ENCODE data around the gene AK8.

AK8 gene

DNA sequence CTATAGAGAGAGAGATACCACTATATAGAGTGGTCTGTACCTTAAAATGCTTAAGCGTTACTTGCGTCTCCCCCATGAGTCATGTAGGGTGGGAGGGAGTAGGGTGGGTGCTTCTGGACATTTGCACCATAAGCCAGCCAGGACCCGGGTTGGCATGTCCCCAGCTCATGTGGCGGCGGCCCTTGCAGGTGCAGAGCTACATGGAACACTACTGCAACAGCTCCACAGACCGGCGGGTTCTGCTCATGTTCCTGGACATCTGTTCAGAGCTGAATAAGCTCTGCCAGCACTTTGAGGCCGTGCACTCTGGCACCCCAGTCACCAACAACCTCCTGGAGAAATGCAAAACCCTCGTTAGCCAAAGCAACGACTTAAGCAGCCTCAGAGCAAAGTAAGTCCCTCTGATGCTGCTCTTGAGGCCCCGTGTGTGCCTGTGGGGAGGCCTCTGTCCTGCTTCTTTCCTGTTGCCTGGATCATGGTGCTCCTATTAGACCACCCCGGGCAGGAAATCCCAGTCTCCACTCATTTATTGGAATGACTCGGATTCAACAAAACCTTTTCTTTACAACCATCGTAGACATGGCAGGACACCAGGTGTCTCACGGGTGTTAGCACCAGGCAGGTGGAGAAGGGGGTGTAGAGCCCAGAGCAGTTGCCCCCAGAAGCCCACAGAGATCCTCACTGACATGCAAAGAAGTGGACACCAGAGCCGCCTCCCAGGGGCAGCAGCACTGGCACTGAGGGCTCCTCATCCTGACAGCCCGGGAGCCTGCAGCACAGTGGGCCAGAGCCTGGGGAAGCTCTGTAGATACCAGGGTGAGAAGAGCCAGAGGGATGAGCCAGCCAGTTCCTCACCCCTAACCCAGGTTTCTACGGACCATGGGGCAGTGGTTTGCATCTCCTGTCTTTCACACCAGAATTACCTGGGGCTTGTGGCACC is 9.4 kb upstream of the AK8 start:
- no peak for DNase-seq

DNA sequence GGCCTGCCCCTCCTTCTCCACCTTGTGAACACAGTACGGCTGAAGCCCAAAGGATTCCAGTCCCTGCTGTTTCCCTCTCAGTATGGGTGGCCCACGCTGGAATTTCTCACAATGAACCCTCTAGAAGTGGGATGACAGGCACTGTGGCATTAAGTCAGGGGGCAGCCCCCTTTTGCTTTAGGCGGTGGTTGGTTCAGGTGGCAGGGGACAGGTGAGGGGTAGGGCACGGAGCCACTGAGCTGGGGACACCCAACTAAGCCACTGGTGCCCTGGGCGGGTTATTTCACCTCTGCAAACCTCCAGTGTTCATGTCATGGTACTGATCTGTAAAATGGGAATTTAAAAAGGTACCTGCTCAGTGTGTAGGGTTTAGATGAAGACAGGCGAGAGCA is 8.2 kb upstream of the AK8 start:
- no peak for DNase-seq

DNA sequence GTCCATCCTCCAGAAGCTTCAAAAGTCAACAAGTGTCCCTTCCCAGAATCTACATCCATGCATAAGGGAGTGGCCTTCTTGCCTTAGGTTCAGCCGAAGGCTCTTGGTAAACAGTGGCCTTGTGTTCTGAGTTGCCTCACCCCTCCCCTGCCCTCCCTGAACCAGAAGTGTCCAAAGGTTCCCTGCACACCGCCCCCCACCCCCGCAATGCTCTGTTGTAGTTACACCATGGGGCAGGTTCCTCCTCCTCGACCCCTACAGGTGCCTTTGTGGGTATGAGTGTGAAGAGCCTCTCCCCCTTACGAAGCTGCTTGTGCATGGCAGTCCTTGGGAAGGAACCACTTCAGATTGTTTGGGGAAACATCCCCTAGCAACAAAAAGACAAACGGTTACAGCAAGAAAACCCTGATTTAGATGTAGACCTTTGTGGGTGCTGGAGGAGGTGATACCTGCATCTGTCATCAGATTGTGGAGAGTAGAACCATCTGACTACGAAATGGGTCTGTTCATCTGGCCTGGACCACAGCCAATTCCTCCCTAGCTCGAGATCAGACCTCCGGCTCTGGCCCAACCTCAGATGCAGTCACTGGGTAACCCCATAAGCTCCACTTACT is 7.7 kb upstream of the AK8 start:
- no peak for DNase-seq

DNA sequence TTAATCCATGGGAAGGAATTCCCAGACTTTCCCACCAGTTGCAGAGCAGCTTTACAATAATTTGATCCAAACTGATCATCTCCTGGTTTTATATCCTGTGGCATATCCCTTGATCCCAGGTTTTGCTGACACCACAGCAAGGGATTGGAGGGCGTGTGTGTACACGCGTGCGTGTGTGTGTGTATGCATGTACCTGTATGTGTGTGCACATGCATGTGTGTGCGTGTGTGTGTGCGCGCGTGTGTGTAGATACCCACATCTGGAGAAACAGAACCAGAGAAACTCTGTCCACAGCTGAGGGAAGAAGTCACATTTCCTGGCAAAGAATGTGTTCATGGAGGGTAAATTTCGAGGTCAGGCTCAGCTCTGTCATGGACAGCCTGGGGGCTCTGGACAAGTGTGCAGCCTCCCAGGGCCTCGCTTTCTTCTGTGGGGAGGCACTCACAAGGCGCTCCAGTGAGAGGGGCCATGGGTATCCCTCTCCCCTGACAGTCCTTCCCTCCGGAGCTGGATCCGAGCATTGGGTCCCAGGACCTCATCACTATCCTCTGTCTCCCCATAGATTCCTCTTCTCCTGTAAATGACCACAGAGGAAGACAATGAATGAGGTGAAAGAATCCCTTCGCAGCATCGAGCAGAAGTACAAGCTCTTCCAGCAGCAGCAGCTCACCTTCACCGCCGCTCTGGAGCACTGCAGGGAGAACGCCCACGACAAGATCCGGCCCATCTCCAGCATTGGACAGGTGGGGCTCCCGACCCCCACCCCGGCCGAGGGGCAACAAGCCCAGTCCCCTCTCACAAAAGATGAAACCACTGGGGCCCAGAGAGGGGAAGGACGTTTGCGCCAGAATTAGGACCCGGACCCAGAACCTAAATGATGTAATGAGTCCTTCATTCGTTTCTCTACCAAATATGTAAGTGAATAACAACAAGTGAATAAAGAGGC is 5.5 kb upstream of the AK8 start:
- DNase-seq = no peak

DNA sequence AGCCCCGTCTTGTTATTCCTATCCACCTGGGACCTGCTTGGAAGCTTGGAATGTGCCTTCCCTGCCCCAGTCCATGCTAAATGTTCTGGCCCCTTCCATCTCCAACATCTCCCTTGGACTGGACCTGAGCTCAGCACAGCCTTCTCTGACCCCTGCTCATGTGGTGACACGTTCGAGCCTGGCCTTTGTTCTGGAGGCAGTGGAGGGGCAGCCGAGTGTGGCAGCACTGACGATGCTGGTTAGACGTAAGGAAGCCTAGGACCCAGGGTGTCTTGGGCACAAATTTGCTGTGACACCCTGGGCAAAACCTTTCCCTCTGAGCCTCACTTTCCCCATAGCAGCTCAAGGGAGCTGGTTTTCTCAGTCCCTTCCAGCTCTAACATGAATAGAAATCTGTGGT is 4.5 kb upstream of the AK8 start:
- no peak for DNase-seq

GRCh38 chr9:132881826-132882225 is 3.7 kb upstream of the AK8 start:
- no peak for DNase-seq

DNA sequence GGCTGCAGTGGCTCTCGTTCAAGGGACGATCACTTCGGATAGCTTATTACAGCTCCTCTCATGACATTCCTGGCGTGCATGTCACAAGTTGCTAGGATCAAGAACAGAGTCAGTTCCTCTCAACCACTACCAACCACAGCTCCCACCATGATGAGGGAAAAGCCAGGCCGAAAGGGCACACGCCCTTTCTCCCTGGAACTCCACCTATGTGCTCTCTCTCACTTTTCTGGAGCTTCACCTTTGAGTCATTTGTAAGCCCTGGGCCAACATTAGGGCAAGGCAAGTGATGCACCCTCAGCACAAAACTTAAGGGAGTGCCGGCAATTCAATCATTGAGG is 2.2 kb upstream of the AK8 start:
- DNase-seq = no peak

- no peak for DNase-seq
These were observed 1.6 kb upstream of the AK8 start for GRCh38 chr9:132879457-132880323.

DNA sequence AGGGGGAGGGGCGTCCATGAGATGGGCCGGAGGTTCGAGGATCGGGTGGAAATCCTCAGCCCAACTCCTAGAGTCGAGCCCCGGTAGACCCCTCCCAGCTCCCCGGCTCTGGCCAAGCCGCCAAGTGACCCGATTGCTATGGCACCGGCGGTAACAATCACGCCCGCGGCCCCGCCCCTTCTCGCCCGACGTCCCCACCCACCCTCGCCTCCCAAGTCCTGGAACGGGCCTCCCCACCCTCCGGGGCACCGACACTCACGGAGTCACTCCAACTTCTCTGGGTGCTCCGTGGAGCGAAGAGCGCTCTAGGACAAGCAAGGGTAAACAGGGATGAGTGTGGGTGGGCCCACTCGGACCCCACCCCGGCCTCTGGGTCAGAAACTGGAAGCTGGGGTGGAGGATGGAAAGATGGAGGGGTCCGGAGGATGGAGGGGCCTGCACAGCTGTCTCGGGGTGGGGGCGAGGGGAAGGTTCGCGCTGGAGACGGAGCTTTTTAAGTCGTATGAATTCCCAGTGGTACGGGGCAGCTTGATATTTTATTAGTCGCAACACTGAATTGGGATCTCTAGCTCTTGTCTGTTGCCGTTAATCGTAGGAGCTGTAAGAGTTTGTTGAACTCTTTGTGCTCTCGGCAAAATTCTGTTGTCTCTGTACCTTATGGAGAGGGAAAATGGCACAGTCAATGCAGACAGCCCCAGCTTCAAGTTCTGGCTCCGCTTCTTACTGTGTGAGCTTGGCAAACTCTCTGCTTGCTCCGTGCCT is 792 bp upstream of the AK8 start, which contains the start of gene SPACA9:
Gene SPACA9 (plus strand): TSS at position 204 of the 762 bp plus-strand sequence. CDS start 5,050 bp downstream, outside the sequence.
- peak; percentile 28 to 40 for DNase-seq

- DNase-seq = no peak
These were observed 643 bp downstream of the AK8 start for GRCh38 chr9:132877458-132877823.

DNA sequence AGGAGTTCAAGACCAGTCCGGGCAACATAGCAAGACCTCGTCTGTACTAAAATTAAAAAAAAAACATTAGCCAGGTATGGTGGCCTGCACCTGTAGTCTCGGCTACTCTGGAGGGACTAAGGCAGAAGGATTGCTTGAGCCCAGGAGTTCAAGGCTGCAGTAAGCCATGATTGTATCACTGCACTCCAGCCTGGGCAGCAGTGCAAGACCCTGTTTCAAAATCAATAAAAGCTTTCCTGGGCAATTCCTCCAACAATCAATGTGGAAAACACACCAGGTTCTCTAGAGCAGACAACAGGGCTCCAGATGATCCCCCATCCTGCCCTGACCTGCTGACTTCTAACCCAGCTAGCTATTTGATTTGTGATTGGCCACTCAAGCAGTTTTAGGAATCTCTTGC is 1.2 kb downstream of the AK8 start:
- no peak for DNase-seq

DNA sequence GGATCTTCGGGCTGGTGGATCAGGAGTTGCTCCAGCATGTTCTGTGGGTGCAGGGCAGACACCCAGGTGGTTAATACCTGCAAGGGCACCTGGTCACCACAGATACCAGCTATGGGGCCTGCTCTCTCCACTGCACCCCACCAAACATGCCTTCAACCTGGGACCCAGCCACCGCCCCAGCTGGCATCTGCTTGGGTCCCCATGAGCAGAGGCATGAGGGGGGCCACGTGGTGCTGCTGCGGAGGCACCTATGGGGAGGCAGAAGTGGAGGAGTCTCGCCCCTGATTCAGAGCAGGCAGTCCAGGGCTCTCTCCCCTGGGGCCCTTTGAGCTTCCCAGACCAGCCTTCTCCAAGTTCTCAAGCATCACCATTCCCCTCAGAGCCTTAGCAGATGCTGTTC is 2.9 kb downstream of the AK8 start:
- no peak for DNase-seq

- DNase-seq = no peak
These were observed 4.7 kb downstream of the AK8 start for GRCh38 chr9:132873403-132873802.

DNA sequence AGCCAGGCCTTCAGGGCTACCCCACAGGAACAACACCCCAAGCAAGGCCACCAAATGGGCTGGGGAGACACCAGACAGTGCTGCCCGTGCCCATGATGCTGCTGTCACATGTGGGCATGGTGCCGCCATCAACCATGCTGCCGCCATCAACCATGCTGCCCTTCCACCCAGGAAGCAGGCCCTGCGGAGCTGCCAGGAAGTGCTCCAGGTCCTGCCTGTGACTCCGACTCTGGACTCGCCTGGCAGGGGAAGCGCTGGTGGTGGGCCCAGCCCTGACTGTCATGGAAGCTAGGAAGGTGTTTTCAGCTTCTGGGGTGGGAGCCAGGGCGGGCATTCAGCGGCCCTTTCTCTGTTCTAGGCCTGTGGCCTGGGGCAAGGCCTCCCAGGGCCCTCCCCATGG is 8.8 kb downstream of the AK8 start:
- no peak for DNase-seq

DNA sequence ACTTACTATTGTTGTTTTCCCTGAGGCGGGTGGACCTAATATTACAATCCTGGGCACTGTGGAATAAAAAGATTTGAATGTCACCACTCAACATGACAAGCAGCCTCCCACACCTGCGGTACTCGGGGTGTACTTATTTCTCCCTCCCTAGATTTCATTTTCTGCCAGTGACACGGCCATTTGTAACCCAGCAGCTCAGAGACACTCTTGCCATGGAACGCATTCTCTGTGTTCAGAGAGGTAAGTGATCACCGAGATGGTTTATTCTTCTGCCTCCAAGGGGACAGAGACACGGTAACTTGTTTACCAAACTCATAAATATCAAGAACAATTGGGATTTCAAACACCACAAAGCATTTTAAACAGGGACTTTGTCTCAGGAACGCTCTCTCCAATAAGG is 11.2 kb downstream of the AK8 start:
- no peak for DNase-seq

DNA sequence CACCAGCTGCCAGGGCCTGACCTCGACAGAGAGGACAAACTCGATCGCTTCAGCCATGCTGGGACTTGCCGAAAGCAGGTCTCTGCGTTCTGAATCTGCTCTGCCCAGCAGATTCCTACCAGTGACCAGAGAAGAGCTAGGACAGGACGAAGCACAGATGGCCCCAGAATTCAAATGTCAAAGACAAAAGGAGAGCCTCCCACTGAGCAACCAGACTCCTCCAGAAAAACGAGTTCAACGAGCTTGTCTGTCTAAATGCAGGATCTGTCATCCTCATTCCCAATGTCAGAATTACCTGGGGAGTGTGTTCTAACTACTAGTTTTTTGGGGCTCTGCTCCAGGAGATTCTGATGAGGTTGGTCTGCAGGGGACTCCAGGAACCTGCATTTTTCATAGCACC is 13.4 kb downstream of the AK8 start:
- DNase-seq = no peak

DNA sequence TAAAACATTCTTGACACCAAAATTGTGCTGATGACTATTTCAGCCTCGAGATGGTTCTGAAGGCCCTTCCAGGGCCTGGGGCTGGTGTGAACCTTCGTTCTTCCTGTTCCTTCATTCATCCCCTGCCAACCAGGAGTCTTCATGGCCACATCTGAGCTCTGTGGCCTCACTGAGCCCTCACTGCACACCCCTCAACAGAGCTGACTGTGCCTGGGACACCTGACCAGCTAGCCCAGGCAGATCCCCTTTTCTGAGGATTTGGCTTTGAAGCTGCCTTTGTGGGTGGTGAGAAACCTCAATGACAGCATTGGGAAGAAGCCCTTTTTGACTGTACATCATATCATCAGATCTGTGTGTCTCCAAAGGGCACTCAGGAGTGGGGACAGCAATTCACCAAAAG is 13.8 kb downstream of the AK8 start:
- DNase-seq = no peak

DNA sequence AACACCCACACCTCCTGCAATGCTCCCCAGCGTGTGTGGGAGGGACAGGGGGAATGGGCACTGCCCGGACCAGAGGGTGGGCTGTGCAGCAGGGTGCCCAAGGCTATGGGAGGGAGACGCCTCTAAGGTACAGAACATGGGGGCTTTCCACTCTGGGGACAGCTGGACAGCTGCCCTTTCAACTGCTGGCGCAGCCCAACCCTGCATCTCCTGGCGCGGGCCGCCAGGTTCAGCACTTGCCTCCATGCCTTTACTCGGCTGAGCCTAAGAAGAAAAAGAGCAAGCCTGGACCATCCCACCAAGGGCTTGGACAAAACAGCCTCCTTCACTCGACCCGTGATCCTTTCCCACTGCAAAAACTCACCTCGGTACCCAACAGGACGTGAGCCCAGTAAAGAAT is 15.0 kb downstream of the AK8 start:
- no peak for DNase-seq

GRCh38 chr9:132862533-132862932 is 15.6 kb downstream of the AK8 start:
- DNase-seq = no peak

DNA sequence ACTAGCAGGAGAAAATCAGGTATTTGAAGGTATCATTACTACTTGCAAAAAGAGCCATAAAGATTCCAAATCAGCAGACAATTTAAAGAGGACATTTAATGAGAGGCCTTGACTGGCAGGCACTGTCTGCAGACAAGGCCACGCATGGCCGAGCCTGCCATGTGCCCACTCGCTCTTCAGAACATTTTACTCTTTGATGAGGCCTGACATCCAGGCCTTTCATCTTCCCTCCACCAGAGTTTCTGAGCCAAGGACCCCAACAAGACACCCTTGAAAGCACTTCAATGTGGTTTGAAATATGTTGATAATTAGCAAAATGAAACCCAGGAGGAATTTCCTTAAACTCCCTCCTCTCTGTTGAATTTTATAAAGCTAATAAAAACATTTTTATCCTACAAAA is 16.4 kb downstream of the AK8 start:
- no peak for DNase-seq

- DNase-seq = no peak
These were observed 19.3 kb downstream of the AK8 start for GRCh38 chr9:132858751-132859150.

Data from SHP77 (cell line).